NB4 (cell line): ENCODE measurements around the gene C14orf132.

Source experiments
- DNase-seq: peaks from one replicate; pipeline ENCODE4 v3.0.0; 2010; ENCODE audit warnings: low read depth
- H3K4me3 ChIP-seq: one replicate; pipeline ENCODE4 v1.5.1; 2011; ENCODE audit warnings: mild to moderate bottlenecking, low read depth, low read length, moderate library complexity
- MYC ChIP-seq: IDR thresholded peaks from 2 replicates; pipeline ENCODE4 v1.6.1; 2011; ENCODE audit warnings: low read depth, low read length
- POLR2A ChIP-seq: IDR thresholded peaks from 2 replicates; pipeline ENCODE4 v1.6.1; 2011; ENCODE audit warnings: mild to moderate bottlenecking; ENCODE audit not compliant: insufficient read length; ENCODE audit errors: extremely low read depth
- TF ChIP-seq, protein P1 (sequence below): IDR thresholded peaks from 2 replicates; pipeline ENCODE4 v1.6.1; 2011; ENCODE audit warnings: low read depth, low read length
- TF ChIP-seq, protein P2 (sequence below): IDR thresholded peaks from one replicate; pipeline ENCODE4 v1.5.1; 2012; ENCODE audit warnings: low read depth, low read length

The C14orf132 gene

DNA sequence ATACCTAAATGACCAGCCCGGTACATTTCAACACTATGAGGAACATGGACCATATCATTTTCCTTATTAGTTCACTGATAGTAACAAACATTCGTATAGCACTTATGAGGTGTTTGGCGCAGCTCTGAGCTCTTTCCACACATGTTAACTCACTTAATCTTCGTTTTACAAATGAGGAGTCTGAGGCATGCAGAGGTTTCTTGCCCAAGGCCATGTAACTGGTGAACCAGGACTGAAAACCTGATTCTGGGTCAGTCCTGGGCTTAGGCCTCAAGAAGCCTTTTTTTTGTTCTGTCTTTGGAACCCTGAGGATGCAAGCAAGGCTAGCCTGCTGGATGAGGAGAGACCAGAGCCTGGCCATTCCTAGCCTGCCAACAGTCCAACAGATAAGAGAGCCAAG lies 55.0 kb downstream of the C14orf132 start:
- TF ChIP-seq, protein P1, sequence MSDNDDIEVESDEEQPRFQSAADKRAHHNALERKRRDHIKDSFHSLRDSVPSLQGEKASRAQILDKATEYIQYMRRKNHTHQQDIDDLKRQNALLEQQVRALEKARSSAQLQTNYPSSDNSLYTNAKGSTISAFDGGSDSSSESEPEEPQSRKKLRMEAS: no peak
- TF ChIP-seq, protein P2, sequence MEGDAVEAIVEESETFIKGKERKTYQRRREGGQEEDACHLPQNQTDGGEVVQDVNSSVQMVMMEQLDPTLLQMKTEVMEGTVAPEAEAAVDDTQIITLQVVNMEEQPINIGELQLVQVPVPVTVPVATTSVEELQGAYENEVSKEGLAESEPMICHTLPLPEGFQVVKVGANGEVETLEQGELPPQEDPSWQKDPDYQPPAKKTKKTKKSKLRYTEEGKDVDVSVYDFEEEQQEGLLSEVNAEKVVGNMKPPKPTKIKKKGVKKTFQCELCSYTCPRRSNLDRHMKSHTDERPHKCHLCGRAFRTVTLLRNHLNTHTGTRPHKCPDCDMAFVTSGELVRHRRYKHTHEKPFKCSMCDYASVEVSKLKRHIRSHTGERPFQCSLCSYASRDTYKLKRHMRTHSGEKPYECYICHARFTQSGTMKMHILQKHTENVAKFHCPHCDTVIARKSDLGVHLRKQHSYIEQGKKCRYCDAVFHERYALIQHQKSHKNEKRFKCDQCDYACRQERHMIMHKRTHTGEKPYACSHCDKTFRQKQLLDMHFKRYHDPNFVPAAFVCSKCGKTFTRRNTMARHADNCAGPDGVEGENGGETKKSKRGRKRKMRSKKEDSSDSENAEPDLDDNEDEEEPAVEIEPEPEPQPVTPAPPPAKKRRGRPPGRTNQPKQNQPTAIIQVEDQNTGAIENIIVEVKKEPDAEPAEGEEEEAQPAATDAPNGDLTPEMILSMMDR: no peak
- no peak for TF ChIP-seq MYC
- no peak overlapping the region for H3K4me3 ChIP-seq
- DNase-seq: no peak

DNA sequence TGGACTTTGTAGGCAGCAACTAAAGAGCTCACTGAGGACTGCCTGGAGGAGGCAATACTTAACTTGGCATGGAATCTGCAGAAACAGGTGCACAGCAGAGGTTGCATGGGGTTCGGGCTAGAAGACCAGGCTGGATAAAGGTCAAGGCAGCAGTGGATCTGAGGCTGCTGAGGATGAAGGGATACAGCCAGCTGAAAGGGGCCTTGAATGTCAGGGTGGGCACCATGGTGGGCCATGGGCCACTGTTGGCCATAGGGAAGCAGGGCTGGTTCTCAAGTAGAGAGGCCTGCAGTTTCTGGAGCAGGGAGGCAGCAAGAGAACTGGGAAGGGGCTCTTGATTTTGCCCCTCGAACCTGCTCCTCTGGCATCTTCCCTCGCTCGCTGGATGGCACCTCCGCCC lies 55.5 kb downstream of the C14orf132 start:
- DNase-seq: no peak
- TF ChIP-seq, protein P1: no peak
- TF ChIP-seq POLR2A (no peak), MYC (no peak)
- TF ChIP-seq, protein P2: no peak
- H3K4me3 ChIP-seq: no peak overlapping the region

DNA sequence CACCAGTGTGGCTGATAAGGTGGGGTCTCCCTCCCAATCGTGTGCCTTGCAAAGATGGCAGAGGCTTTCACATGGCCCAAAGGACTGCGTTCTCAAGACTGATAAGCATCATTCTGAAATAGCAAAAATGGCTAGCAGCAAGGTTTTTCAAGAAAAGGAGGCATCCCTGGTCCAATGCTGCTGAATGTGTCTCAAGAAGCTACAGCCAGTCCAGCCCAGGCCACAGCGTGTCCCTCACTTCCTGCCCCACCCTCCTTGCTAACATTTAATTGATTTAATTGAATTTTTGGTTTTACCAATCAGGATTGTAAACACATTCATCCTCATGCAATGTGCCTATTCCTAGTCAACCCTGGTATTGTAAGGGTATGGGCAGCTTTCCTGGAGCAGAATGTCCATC lies 55.9 kb downstream of the C14orf132 start:
- TF ChIP-seq, protein P1: no peak
- TF ChIP-seq POLR2A: no peak
- no peak for TF ChIP-seq MYC
- TF ChIP-seq, protein P2: no peak
- no peak for DNase-seq
- no peak overlapping the region for H3K4me3 ChIP-seq

DNA sequence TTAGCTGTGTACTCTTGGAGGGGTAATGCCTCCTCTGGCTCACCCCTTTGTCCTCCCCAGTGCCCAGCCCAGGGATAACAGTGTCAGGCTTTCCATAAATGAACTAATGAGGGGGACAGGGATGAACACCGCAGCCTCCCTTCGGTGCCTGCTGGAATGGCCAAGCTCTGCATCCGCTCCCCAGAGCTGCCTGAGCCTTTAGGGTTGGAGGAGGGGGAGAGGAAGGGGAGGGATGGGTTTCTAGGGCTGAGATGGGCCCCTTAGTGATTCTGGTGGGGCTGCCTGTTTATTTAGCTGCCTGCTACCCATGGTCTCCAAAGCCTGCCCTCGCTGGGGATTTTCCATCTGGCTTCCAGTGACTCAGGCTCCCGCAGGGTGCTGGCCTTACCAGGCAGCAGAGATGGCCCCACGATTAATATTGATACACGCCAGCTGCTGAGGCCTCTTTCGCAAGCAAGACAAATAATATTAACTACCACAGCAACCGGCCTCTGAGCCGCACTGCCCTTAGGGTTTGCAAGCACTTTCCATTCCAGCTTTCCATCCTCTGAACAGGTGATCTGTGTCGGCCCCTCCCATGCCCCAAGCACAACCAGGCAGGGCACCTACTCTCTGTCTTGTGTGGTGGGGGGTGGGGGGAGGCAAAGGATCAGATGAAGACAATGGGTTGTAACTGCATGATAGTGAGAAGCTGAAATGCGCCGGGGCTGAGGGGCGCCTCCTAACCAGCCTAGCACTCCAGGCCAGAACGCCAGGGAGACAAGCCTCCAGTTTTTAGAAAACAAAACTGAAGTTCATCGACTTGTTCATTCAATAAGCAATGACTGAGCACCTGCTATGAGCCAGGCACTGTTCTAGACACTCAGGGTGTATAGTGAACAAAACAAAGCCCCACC lies 56.7 kb downstream of the C14orf132 start:
- DNase-seq: no peak
- no peak overlapping the region for H3K4me3 ChIP-seq
- TF ChIP-seq POLR2A (no peak), MYC (no peak)
- TF ChIP-seq, protein P1: no peak
- TF ChIP-seq, protein P2: no peak

DNA sequence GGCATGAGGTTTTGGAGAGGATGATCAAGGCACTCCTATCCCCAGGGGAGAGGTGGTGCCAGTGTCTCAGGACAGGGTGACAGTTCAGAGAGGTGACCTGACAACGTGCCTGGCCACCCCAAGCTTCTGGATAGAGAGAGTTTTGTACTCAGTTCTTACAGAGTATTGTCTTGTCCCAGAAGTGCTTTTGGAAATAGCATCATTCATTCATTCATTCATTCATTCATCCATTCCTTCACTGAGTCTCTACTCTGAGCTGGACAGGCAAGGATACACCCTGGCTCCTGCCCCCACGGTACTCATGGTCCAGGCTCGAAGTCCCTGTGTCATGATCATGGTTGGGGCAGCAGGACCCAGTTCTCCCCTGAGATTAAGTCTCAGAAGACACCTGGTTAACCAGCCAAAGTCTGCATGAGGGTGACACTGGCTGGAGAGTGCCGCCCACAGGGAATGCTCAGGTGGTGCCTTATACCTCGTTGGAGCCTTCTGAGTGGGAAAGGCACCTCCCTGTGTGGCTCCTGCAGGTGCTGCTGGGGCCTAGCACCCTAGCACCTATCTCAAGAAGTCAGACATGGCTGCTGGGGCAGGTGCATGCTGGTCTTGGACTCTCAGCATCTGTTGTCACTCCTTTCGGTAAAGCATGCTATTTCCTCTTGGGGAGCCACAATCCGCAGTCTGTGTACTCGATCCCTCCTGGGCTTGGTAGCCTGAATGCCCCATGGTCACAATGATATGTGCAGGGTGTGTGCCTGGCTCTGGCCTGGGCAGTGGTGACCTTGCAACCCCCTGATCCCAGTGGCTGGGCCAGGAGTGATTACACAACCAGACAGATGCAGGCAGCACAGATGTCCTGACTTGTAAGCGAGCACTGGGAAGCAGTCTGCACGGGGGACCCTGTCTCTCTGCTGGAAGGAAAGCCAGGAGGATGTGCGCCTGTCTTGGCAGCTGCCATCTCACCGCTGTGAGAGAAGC lies 57.8 kb downstream of the C14orf132 start:
- no peak for DNase-seq
- H3K4me3 ChIP-seq: no peak overlapping the region
- TF ChIP-seq MYC (no peak), POLR2A (no peak)
- TF ChIP-seq, protein P2: no peak
- TF ChIP-seq, protein P1: no peak
